ENCODE measurements around the gene C19orf38. TPM values are rescaled to one million over a fixed set of nuclear protein-coding genes. Genes with fewer than 3 reads are reported as not detected.
"Not testable (repeated sequence)": the region's sequence is repeated elsewhere in the genome, so short reads cannot be mapped to it uniquely, and the experiment has no call there.

The C19orf38 gene
- total and polyA plus RNA-seq, 2 experiments from 2014 or later: 0.20 to 0.22 TPM

DNA sequence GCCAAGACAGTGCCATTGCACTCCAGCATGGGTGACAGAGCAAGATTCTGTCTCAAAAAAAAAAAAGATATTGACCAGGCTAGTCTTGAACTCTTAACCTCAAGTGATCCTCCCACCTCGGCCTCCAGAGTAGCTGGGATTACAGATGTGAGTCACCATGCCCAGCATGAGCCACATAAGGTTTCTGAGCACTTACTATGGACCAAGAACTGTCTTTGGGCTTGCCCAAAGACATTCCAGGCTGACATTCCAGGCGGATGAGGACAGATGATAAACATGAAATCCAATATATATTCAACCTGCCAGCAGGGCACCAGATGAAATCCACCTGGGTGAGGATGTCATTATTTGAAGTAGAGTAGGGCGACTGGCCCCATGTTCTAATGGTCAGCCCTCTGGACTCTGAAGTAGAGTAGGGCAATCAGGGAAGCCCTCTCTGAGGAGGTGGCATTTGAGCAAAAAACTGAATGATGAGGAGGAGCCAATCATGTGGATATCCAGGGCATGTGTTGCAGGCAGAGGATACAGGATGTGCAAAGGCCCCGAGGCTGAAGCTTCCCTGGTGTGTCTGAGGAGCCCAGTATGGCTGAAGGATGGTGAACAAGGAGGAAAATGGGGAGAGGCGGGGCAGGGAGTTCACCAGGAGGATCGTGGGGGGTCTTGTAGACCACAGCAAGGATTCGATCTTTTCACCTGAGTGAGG is 4.0 kb downstream of the C19orf38 start:
- Histone ChIP-seq H4K20me1 (ENCODE audit: insufficient read depth) (no peaks in the 10 kb centered on the region), H3F3A (ENCODE audit: insufficient read depth) (no peaks in the 10 kb centered on the region), H3K4me2 (ENCODE audit: unreplicated experiment) (no peak overlapping the region), H3K9me2 (ENCODE audit: insufficient read depth) (no peaks in the 10 kb centered on the region), H3K9ac (no peak overlapping the region), H3K27me3 (replicated peaks; ENCODE audit: insufficient read depth) (no peaks in the 10 kb centered on the region), H3K4me1 (ENCODE audit: insufficient read depth) (no peaks in the 10 kb centered on the region), H3K36me3 (ENCODE audit: low read depth) (no peaks in the 10 kb centered on the region), H3K4me3 (no peak overlapping the region), H3K79me2 (ENCODE audit: insufficient read depth) (no peaks in the 10 kb centered on the region), H3K9me3 (ENCODE audit: low read depth) (no peaks in the 10 kb centered on the region), H2AFZ (no peak overlapping the region), H3K27ac (no peak overlapping the region)
- DNase-seq: peak; percentile 76
- 67 to 69% methylated on average over 7 of the region's 7 CpGs for WGBS, 2 experiments (ENCODE audit: low coverage in 1 of 2, low lambda C conversion rate in 2 of 2, missing lambda C conversion rate in 2 of 2)
- TF ChIP-seq EZH2 (IDR thresholded peaks at IDR 0.05; ENCODE audit: insufficient read depth, poor library complexity, severe bottlenecking): no peak
- TF ChIP-seq EZH2phosphoT487 (IDR thresholded peaks at IDR 0.05; ENCODE audit: insufficient read depth, low read depth): no peak
- in situ Hi-C loops (cut with MboI): no loop called here

DNA sequence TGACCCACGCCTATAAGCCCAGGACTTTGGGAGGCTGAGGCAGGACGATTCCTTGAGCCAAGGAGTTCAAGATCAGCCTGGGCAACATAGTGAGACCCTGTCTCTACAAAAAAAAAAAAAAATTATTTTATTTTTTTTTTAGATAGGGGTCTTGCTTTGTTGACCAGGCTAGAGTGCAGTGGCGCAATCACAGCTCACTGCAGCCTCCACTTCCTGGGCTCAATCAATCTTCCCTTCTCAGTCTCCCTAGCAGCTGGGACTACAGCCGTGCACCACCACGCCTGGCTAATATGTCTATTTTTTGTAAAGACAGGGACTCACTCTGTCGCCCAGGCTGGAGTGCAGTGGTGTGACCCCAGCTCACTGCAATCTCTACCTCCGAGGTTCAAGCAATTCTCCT is 4.7 kb downstream of the C19orf38 start:
- in situ Hi-C loops (cut with MboI): no loop called here
- Histone ChIP-seq H3K27me3 (replicated peaks; ENCODE audit: insufficient read depth) (no peaks in the 10 kb centered on the region), H4K20me1 (ENCODE audit: insufficient read depth) (no peaks in the 10 kb centered on the region), H3K4me3 (no peak overlapping the region), H2AFZ (no peak overlapping the region), H3K9me2 (ENCODE audit: insufficient read depth) (no peaks in the 10 kb centered on the region), H3K4me1 (ENCODE audit: insufficient read depth) (no peaks in the 10 kb centered on the region), H3K36me3 (ENCODE audit: low read depth) (no peaks in the 10 kb centered on the region), H3K9ac (no peak overlapping the region), H3K9me3 (ENCODE audit: low read depth) (no peaks in the 10 kb centered on the region), H3K79me2 (ENCODE audit: insufficient read depth) (no peaks in the 10 kb centered on the region), H3K4me2 (ENCODE audit: unreplicated experiment) (no peak overlapping the region), H3F3A (ENCODE audit: insufficient read depth) (no peaks in the 10 kb centered on the region), H3K27ac (no peak overlapping the region)
- TF ChIP-seq EZH2 (IDR thresholded peaks at IDR 0.05; ENCODE audit: insufficient read depth, poor library complexity, severe bottlenecking) (no peak), EZH2phosphoT487 (IDR thresholded peaks at IDR 0.05; ENCODE audit: insufficient read depth, low read depth) (no peak)
- DNase-seq: no peak
- WGBS, 2 experiments (ENCODE audit: low coverage in 1 of 2, low lambda C conversion rate in 2 of 2, missing lambda C conversion rate in 2 of 2): 69 to 71% methylated on average over 7 of the region's 7 CpGs

DNA sequence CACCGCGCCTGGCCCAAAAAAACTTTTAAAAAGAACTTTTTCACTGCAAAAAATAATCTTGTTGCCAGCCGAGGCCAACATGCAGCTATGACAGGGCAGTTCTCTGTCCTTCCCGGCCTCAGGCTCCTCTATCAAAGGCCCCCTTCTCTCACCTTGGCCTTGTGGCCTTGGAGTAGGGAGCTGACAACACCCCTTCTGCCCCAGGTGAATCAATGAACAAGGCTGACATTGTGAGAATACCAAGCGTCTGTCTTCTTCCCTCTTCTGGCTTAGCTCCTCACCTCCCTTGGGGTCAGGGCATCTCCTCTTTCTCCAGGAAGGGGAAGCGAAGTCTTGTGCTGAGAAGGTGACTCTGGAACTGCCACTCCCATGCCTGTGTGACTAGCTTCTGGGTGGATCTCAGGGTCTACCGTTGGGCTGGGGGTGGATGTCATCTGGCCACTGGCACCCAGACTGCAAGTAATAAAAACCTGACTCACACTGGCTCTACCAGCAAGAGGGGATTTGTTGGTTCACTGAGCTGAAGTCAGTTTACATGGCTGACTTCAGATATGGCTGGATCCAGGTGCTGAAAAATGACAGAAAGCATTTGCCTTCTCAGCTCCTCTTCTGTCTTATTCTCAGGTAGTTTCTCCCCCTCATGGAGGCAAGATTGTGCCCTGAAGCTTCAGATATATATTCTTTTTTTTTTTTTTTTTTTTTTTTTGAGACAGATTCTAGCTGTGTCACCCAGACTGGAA is 6.3 kb downstream of the C19orf38 start:
- no peak for TF ChIP-seq EZH2 (IDR thresholded peaks at IDR 0.05; ENCODE audit: insufficient read depth, poor library complexity, severe bottlenecking)
- TF ChIP-seq EZH2phosphoT487 (IDR thresholded peaks at IDR 0.05; ENCODE audit: insufficient read depth, low read depth): no peak
- no peak overlapping the region for H3K4me3 ChIP-seq
- H3K9ac ChIP-seq: no peak overlapping the region
- 69 to 73% methylated on average over 7 of the region's 7 CpGs for WGBS, 2 experiments (ENCODE audit: low coverage in 1 of 2, low lambda C conversion rate in 2 of 2, missing lambda C conversion rate in 2 of 2)
- no peaks in the 10 kb centered on the region for H3K9me3 ChIP-seq (ENCODE audit: low read depth)
- H3F3A ChIP-seq (ENCODE audit: insufficient read depth): no peaks in the 10 kb centered on the region
- DNase-seq: no peak
- no peaks in the 10 kb centered on the region for H3K79me2 ChIP-seq (ENCODE audit: insufficient read depth)
- H3K4me2 ChIP-seq (ENCODE audit: unreplicated experiment): no peak overlapping the region
- H3K36me3 ChIP-seq (ENCODE audit: low read depth): no peaks in the 10 kb centered on the region
- no peak overlapping the region for H3K27ac ChIP-seq
- H2AFZ ChIP-seq: no peak overlapping the region
- no peaks in the 10 kb centered on the region for H3K4me1 ChIP-seq (ENCODE audit: insufficient read depth)
- in situ Hi-C loops (cut with MboI): no loop called here
- no peaks in the 10 kb centered on the region for H3K9me2 ChIP-seq (ENCODE audit: insufficient read depth)
- no peaks in the 10 kb centered on the region for H3K27me3 ChIP-seq (replicated peaks; ENCODE audit: insufficient read depth)
- no peaks in the 10 kb centered on the region for H4K20me1 ChIP-seq (ENCODE audit: insufficient read depth)

DNA sequence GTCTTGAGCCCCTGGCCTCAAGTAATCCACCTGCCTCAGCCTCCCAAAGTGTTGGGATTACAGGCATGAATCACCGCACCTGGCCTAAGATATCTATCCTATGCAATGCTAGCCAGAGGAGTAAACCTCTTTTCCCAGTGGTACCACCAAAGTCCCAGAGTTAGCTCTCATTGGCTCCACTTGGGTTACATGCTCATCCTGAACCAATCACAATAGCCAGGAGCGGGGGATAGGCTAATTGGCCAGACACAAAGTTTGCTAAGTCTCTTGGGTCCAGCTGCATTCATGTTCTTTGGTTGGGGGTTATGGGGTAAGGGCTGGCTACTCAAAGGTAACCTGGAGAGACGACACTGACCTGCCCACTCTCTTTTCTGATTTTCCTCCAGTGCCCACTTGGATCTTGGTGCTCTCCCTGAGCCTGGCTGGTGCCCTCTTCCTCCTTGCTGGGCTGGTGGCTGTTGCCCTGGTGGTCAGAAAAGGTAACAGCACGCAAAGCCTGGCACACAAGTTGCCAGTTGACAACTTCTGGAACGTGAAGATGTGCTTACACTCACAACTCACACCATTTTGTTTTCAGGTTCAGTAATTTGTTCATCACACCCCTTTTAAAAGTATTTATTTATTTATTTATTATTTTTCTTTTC is 7.8 kb downstream of the C19orf38 start:
- H3K27ac ChIP-seq: no peak overlapping the region
- no peak overlapping the region for H3K9ac ChIP-seq
- H3K79me2 ChIP-seq (ENCODE audit: insufficient read depth): no peaks in the 10 kb centered on the region
- H2AFZ ChIP-seq: no peak overlapping the region
- no peaks in the 10 kb centered on the region for H3K9me3 ChIP-seq (ENCODE audit: low read depth)
- no peaks in the 10 kb centered on the region for H3K36me3 ChIP-seq (ENCODE audit: low read depth)
- no peaks in the 10 kb centered on the region for H3K9me2 ChIP-seq (ENCODE audit: insufficient read depth)
- H3K4me1 ChIP-seq (ENCODE audit: insufficient read depth): no peaks in the 10 kb centered on the region
- no peak overlapping the region for H3K4me2 ChIP-seq (ENCODE audit: unreplicated experiment)
- in situ Hi-C loops (cut with MboI): no loop called here
- 66 to 68% methylated on average over 5 of the region's 5 CpGs for WGBS, 2 experiments (ENCODE audit: low coverage in 1 of 2, low lambda C conversion rate in 2 of 2, missing lambda C conversion rate in 2 of 2)
- H3F3A ChIP-seq (ENCODE audit: insufficient read depth): no peaks in the 10 kb centered on the region
- H3K4me3 ChIP-seq: no peak overlapping the region
- TF ChIP-seq EZH2 (IDR thresholded peaks at IDR 0.05; ENCODE audit: insufficient read depth, poor library complexity, severe bottlenecking) (no peak), EZH2phosphoT487 (IDR thresholded peaks at IDR 0.05; ENCODE audit: insufficient read depth, low read depth) (no peak)
- no peaks in the 10 kb centered on the region for H3K27me3 ChIP-seq (replicated peaks; ENCODE audit: insufficient read depth)
- peak; percentile 37 for DNase-seq
- H4K20me1 ChIP-seq (ENCODE audit: insufficient read depth): no peaks in the 10 kb centered on the region

DNA sequence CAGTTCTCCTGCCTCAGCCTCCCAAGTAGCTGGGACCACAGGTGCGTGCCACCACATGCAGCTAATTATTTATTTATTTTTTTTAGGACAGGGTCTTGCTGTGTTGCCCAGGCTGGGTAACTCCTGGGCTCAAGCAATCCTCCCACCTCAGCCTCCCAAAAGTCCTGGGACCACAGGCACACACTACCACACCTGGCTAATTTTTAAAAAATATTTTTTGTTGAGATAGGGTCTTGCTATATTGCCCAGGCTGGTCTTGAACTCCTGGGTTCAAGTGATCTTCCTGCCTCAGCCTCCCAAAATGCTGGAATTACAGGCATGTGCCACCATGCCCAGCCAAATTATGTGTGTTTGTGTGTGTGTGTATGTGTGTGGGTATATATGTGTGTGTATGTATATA is 8.7 kb downstream of the C19orf38 start:
- H2AFZ ChIP-seq; H3K79me2 ChIP-seq (ENCODE audit: insufficient read depth); DNase-seq; in situ Hi-C loops (cut with MboI); H3K27me3 ChIP-seq (replicated peaks; ENCODE audit: insufficient read depth); H3K4me1 ChIP-seq (ENCODE audit: insufficient read depth); H3K36me3 ChIP-seq (ENCODE audit: low read depth); H3K4me3 ChIP-seq; H4K20me1 ChIP-seq (ENCODE audit: insufficient read depth); H3K9ac ChIP-seq; H3K4me2 ChIP-seq (ENCODE audit: unreplicated experiment); H3F3A ChIP-seq (ENCODE audit: insufficient read depth); H3K9me3 ChIP-seq (ENCODE audit: low read depth); H3K27ac ChIP-seq; H3K9me2 ChIP-seq (ENCODE audit: insufficient read depth): not testable (repeated sequence)
- WGBS, 2 experiments (ENCODE audit: low coverage in 1 of 2, low lambda C conversion rate in 2 of 2, missing lambda C conversion rate in 2 of 2): 88 to 89% methylated on average over 1 of the region's 1 CpG
